Stimulated activated CD8-positive, alpha-beta memory T cell treated with anti-CD3 and anti-CD28 coated beads, Interleukin-12 subunit alpha, Interleukin-12 subunit beta, amount 100 ng/mL, for 4 hours (primary cell): ENCODE data around the gene PLXNA4.

Experiments used
- DNase-seq: peaks from one replicate; pipeline ENCODE4 v3.0.0-alpha.2; 2020; ENCODE audit warnings: low read depth

Gene PLXNA4

GRCh38 chr7:132311733-132312132, 264.5 kb downstream of the PLXNA4 start:
- DNase-seq: no peak

DNA sequence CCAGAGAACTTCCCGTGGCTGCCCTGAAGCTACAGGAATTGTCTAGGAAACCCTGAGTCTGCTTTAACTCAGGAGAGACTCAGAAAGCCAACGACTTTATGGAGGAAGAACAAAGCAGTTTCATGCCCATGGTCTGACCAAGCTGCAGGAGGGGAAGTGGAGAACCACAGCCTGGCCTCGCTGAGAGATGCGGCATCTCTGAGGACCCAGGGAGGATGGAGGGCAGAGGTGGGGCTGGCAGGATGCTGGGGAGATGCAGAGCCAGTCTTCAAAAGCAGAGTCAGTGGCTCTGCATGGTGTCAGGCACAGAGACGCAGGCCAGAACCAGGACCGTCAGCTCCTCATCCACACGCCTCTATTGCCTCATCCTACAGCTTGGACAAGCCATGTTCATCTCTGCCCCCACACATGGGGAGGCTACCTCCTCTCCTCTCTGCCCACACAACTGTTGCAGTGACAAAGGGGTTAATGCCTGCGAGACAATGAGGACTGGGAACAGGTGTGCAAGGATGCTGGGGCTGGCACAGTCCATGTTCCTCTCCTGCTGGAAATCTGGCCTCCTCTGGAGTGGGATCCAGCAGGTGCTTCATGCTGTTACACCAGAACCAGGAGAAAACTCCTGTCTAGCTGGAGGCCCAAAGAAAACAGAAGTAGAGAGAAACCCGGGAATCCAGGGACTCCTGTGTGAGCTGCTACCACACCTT, 267.0 kb downstream of the PLXNA4 start:
- DNase-seq: no peak

- DNase-seq: no peak
These were observed 268.8 kb downstream of the PLXNA4 start for GRCh38 chr7:132307465-132307864.

DNA sequence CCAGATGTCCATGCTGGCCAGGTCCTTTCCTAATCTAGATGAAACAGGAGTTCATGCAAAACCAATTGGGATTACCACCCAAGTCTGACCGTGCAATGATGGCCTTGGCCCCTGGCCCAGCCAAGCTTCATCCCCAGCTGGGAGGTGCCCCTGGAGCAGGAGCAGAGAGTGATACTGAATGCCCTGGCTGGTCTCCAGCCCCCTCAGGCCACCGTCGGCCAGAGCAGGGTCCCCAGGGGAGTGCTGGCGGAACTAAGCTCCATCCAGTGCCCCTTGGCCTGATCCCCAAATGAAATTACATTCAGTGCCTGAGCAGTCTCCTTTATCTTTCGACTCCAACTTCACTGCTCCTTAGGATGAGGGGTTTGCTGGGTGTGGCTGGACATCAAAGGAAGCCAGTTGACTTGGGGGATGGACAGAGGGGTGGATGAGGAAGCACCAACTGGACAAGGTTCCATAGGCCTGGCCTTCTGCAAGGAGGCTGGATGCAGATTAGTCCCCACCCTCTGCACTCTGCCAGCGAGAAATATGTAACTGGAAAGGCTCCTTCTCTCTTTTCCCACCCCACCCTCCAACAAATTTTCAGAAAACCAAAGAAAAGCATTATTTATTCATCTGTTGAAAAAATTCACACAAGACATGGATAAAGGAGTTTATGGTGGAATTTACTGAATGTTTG, 275.5 kb downstream of the PLXNA4 start:
- DNase-seq: no peak

GRCh38 chr7:132298790-132299189, 277.5 kb downstream of the PLXNA4 start:
- no peak for DNase-seq

DNA sequence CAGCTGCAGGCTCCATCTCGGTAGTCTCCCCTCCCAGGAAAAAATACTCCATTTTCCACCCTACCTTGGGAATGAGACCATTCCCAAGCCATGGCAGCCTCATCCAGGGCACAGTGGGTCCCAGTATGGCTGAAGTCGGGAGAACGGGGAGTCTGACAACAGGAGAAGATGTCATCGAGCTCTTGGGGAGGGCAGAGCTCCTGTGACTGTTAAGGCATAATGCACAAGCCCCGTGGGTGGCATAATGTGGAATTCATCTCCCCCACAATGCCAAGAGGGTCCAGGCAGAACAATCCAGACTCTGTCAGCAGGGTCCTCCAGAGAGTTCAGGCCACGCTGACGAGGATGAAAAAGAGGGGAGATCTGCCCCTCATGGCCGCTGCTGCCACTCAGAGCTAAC, 279.4 kb downstream of the PLXNA4 start:
- DNase-seq: no peak

GRCh38 chr7:132295175-132295574, 281.1 kb downstream of the PLXNA4 start:
- DNase-seq: no peak

GRCh38 chr7:132292803-132293202, 283.5 kb downstream of the PLXNA4 start:
- DNase-seq: no peak

DNA sequence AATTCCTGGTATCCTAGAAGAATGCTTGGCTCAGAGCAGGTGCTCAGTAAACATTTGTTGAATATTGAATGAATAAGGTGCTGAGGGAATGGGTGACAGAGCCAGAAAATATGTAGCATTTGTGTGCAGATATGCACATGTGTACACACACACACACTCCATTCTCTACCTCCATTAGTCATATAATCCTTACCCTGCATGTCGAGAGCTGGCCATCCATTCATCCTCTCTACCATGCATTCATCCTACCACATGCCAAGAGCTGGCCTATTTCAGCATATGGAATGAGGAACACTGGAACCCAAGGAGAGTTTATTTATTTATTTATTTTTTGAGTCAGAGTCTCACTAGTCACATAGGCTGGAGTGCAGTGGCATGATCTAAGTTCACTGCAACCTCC, 284.8 kb downstream of the PLXNA4 start:
- DNase-seq: no peak

DNA sequence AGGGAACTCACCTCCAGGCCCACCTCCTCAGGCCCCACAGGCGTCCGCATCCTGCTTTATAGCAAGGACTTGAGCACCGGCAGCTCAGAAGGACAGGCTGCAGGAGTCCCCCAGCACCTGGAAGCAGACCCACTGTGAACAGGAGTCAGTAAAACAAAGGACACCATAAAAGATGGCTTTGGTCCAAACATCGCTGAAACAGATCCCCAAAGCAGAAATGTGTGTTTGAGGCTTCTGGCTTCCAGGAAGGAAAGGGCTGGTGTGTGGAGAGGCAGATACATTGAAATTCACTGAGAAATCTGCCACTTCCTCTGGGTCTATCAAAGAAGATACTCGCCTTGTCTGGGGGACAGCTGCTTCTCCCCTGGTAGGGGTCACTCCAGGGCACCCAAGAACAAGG, 286.2 kb downstream of the PLXNA4 start:
- no peak for DNase-seq

GRCh38 chr7:132286836-132287235, 289.4 kb downstream of the PLXNA4 start:
- no peak for DNase-seq

- DNase-seq: no peak
These were observed 295.9 kb downstream of the PLXNA4 start for GRCh38 chr7:132280335-132280734.

GRCh38 chr7:132279718-132280117, 296.6 kb downstream of the PLXNA4 start:
- DNase-seq: no peak

DNA sequence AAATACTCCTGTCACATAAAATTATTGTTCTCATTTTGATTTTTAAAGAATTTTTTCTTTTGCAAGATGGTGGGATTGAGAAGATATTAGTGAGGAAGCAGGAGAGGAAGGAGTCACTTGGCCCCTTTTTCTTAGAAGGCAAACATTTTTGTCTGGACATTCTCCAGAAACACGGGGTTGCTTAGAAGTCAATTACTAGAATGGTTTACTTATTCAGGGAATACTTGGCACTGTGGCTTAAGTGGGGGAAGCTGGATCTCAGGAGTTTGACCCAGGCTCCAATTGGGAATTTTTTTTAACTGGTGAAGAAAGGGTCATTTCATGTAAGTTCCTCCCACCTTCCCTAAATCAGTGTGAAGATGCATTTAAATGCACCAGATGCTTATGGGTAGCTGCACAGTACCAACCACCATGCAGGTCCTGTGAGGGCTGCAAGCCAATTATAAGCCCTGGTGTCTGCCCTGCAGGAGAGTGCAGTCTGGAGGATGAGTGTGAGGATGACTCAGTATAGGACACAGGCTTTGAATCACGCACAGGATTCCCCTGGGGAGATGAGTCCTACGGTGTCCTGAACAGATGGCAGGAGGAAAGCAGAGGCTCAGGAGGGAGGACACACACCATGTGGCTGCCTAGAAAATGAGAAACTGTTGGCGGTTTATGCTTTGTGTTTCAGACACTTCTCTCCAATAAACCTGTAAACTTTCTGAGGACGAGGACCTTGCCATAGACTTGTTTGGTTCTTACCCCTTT, 299.1 kb downstream of the PLXNA4 start:
- no peak for DNase-seq

DNA sequence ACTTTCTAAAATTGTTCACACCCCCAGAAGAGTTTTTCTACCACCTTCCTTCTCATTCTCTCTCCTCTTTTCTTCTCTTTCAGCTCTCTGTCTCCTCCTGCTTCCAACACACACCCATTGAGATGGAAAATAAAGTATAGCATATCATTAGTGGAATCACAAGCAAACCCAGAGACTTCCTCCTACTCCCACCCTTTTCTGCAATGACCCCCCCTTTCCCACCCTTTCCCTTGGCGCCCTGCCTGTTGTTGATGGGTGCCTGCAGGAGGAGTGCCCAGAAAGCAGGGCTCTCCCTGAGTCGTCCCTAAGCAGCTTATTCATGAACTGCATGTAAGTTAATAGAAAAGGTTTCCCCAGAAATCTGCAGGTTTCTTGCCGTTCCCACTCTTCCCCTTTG, 300.0 kb downstream of the PLXNA4 start:
- no peak for DNase-seq

DNA sequence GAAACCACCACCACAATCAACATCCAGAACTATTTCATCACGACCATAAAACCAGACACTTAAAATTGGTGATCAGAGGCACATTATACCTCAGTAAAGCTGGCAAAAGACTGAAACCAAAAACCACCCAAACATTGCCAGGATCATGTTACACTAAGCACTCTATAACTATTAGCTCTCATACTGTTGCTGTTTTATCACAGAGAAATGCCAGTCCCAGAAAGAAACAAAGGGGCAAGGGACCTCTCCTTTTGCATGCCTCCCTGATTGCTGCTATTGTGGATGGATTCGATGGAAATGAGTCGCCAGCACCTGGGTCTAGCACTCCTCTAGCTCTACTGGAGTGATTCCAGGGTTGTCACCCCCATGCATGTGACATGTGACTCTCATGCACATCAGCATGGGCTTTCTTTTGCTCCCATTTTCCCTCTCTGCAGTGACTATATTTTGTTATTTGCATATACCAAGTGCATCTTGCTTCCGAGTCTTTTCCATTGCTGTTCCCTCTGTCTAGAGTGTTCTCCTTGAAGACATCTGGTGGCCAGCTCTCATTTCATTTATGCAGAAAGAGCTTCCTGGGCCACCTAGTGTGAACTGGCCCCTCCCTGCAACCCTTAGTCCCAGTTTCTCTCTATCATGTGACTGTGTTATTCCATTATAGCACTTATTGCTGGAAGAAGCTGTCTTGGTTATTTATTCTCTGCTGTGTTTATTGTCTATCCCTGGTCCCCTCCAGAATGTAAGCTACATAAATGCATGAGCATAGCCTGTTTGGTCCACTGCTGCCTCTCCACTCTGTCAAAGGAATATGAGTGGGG, 300.6 kb downstream of the PLXNA4 start:
- DNase-seq: no peak

DNA sequence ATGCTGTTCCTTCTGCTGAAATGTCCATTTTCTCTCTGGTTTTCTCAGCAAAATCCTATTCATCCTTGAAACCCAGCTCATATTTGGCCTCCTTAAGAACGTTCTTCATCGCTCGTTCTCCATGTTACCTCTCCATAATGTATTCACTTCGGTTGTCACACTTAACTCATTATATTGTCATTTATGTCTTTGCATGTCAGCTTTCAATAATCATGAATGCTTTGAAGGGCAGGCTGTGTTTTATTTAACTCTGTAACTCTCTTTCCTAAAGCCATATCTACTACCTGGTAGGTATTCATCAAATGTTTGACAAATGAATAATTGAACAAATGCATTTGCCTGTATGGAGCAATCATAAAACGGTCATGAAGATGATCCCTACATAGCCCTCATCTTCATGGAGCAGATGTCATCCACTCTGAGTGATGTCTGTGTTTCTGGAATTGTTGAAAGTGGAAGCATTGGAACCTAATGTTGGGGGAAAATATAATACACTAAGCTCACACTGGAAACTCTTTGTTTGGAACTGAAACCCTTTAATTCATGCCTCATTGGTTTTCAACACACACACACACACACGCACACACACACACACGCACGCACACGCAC, 303.4 kb downstream of the PLXNA4 start:
- no peak for DNase-seq

GRCh38 chr7:132270517-132270916, 305.8 kb downstream of the PLXNA4 start:
- DNase-seq: no peak

DNA sequence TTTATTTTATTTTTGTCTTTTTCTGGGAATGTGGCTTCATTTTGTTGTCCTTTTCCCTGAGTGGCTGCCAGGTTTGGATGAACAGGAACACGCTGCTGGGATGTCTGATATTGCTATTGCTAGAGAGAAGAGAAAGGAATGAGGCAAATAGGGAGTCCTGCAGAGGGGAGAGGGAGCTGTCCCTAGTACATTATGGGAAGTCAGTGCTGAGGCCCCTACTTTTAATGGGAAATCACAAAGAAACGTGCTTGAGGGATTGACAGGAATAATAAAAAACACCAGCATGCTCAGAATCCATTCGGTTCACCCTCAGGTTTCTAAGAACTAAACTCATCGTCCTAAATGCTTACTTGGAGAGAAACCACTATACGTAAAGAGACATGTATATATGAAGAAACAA, 306.6 kb downstream of the PLXNA4 start:
- no peak for DNase-seq

- DNase-seq: no peak
These were observed 313.1 kb downstream of the PLXNA4 start for GRCh38 chr7:132263151-132263550.

DNA sequence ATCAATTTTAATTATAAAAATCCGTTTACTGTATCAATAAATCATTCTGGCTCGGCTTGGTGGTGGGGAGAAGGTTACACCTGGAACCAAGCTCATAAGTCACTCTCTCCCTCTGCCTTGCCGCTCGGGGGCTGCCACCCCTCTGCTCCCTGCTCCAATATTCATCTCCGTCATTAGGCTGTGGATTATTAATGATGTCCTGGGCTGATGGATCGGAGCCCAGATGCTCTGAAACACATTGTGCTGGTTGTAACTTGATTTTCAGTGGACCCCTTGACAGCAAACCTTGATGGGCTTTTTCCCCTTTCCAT, 314.2 kb downstream of the PLXNA4 start:
- no peak for DNase-seq
